Nephron progenitor cell (in vitro differentiated cells): Measurements from ENCODE around the gene GSKIP.

Experiments
- DNase-seq: peaks from one replicate; pipeline ENCODE4 v3.0.0; 2021
- H3K27ac Mint-ChIP-seq: 2 replicates; pipeline ENCODE4 v1.8.0; 2021; ENCODE audit warnings: mild to moderate bottlenecking, moderate library complexity, mixed read lengths
- H3K27me3 Mint-ChIP-seq: 2 replicates; pipeline ENCODE4 v1.8.0; 2021; ENCODE audit warnings: mild to moderate bottlenecking, low read depth, mixed read lengths; ENCODE audit not compliant: poor library complexity
- H3K36me3 Mint-ChIP-seq: 2 replicates; pipeline ENCODE4 v1.8.0; 2021; ENCODE audit warnings: low read depth, mixed read lengths
- H3K4me1 Mint-ChIP-seq: 2 replicates; pipeline ENCODE4 v1.8.0; 2021; ENCODE audit warnings: mixed read lengths
- H3K4me3 Mint-ChIP-seq: 2 replicates; pipeline ENCODE4 v1.8.0; 2021; ENCODE audit warnings: mild to moderate bottlenecking, moderate library complexity, mixed read lengths
- H3K9me3 Mint-ChIP-seq: 2 replicates; pipeline ENCODE4 v1.8.0; 2021; ENCODE audit warnings: mild to moderate bottlenecking, moderate library complexity, mixed read lengths
- TF ChIP-seq, protein P1 (sequence below): fragments of 200-600 bp; sonication (generic); IDR thresholded peaks from 2 replicates; pipeline ENCODE4 v1.5.0; 2021; ENCODE audit warnings: antibody characterized with exemption

Gene GSKIP

DNA sequence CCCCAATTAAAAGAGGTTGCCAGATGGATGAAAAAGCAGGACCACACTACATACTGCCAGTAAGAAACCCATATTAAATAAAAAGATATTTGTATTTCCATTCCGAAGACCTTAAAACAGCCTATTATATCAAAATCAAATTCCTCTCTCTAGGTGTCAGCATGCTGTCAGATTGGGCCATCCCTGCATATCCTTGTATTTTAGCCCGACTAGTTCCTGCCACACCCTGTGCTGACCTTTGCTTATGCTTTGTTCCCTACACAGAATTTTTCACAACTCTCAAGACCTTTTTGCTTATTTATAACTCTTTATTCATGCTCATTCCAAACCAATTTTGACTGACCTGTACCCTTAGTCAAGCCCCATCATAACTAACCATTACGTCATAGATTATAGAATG, 12.8 kb downstream of the GSKIP start:
- Mint-ChIP-seq H3K4me1 (no peaks in the 10 kb centered on the region), H3K4me3 (no peak overlapping the region), H3K27ac (no peak overlapping the region), H3K9me3 (no peaks in the 10 kb centered on the region), H3K36me3 (peaks cover 21% of the 10 kb centered on the region), H3K27me3 (no peaks in the 10 kb centered on the region)
- no peak for DNase-seq
- TF ChIP-seq, protein P1, sequence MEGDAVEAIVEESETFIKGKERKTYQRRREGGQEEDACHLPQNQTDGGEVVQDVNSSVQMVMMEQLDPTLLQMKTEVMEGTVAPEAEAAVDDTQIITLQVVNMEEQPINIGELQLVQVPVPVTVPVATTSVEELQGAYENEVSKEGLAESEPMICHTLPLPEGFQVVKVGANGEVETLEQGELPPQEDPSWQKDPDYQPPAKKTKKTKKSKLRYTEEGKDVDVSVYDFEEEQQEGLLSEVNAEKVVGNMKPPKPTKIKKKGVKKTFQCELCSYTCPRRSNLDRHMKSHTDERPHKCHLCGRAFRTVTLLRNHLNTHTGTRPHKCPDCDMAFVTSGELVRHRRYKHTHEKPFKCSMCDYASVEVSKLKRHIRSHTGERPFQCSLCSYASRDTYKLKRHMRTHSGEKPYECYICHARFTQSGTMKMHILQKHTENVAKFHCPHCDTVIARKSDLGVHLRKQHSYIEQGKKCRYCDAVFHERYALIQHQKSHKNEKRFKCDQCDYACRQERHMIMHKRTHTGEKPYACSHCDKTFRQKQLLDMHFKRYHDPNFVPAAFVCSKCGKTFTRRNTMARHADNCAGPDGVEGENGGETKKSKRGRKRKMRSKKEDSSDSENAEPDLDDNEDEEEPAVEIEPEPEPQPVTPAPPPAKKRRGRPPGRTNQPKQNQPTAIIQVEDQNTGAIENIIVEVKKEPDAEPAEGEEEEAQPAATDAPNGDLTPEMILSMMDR, result no peak

DNA sequence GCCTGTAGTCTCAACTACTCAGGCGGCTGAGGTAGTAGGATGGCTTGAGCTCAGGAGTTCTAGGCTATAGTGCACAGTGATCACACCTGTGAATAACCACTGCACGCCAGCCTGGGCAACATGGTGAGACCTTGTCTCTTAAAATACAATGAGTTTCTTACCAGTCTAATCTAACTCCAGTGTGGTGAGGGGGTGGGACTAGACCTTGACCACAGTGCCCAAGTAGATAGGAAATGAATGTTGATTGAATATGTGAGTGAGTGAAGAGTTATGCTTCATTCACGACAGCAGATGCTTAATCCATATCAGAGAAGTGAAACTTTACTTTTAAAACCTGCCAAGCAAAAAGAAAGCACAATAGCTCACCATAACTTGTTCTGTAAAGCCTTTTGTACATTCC, 17.4 kb downstream of the GSKIP start:
- no peaks in the 10 kb centered on the region for H3K4me1 Mint-ChIP-seq
- H3K36me3 Mint-ChIP-seq, result peaks cover 19% of the 10 kb centered on the region
- TF ChIP-seq, protein P1, result no peak
- H3K27me3 Mint-ChIP-seq, result no peaks in the 10 kb centered on the region
- no peak overlapping the region for H3K27ac Mint-ChIP-seq
- no peak for DNase-seq
- H3K4me3 Mint-ChIP-seq, result no peak overlapping the region
- no peaks in the 10 kb centered on the region for H3K9me3 Mint-ChIP-seq

DNA sequence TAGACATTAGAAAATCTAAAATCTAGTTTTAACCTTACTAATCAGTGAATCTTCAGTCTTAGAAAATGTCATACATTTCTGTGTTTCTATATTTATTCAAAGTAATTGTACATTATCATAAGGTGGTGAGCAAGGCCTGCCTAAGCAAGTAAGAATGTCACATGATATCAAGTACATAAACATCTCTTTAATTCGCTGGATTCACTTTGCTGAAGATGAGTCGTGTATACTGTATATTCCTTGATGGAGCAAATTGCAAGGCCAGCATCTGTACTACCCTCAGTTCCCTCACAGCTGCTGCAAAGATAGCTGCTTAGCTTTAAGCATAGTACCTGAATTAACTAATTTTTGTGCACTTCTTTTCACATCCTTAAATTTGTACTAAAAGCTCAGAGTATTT, 20.1 kb downstream of the GSKIP start:
- DNase-seq, result no peak
- H3K36me3 Mint-ChIP-seq, result peaks cover 13% of the 10 kb centered on the region
- H3K4me3 Mint-ChIP-seq, result no peak overlapping the region
- H3K27me3 Mint-ChIP-seq, result no peaks in the 10 kb centered on the region
- H3K27ac Mint-ChIP-seq, result no peak overlapping the region
- no peaks in the 10 kb centered on the region for H3K9me3 Mint-ChIP-seq
- H3K4me1 Mint-ChIP-seq, result no peaks in the 10 kb centered on the region
- TF ChIP-seq, protein P1, result no peak

DNA sequence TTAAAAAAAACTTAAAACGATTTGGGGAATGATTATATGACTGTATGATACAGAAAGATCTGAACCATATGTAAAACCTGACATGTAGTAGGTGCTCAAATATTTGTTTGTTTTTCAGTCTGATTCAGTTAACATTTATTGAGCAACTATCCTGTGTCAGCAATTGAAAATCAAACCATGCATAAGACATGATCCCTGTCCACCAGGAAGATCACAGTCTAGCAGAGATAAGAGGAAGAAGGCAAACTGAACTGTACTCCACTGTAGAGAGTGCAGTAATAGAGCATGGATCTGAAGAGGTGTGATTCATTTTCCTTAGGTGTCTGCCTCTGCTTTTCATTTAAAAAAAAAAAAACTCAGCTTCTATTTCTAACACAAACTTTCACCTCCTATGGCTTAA, 20.7 kb downstream of the GSKIP start:
- no peaks in the 10 kb centered on the region for H3K27me3 Mint-ChIP-seq
- TF ChIP-seq, protein P1, result no peak
- H3K27ac Mint-ChIP-seq, result peak overlapping the region; percentile 40
- no peak overlapping the region for H3K4me3 Mint-ChIP-seq
- peaks cover 17% of the 10 kb centered on the region for H3K36me3 Mint-ChIP-seq
- H3K4me1 Mint-ChIP-seq, result no peaks in the 10 kb centered on the region
- no peaks in the 10 kb centered on the region for H3K9me3 Mint-ChIP-seq
- no peak for DNase-seq

DNA sequence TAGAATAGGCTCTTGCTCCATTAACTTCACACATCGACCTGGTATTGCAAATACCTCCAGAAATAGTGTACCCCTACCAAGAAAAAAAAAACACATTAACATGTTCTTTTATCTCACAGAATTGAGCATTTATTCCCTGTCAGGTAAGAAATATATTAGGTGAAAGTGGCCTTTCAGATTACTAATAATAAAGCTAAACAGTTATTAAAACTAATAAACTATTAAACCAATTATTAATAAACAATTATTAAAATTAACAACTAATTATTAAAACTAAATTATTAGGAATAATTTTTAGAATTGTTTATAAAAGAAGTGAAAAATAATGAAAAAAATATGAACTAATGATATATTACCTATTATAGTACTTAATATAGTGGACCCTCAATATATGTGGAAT, 21.4 kb downstream of the GSKIP start:
- TF ChIP-seq, protein P1, result no peak
- H3K9me3 Mint-ChIP-seq, result no peaks in the 10 kb centered on the region
- no peaks in the 10 kb centered on the region for H3K4me1 Mint-ChIP-seq
- no peak overlapping the region for H3K4me3 Mint-ChIP-seq
- H3K36me3 Mint-ChIP-seq, result peaks cover 17% of the 10 kb centered on the region
- no peak for DNase-seq
- peaks cover 4% of the 10 kb centered on the region for H3K27me3 Mint-ChIP-seq
- no peak overlapping the region for H3K27ac Mint-ChIP-seq

DNA sequence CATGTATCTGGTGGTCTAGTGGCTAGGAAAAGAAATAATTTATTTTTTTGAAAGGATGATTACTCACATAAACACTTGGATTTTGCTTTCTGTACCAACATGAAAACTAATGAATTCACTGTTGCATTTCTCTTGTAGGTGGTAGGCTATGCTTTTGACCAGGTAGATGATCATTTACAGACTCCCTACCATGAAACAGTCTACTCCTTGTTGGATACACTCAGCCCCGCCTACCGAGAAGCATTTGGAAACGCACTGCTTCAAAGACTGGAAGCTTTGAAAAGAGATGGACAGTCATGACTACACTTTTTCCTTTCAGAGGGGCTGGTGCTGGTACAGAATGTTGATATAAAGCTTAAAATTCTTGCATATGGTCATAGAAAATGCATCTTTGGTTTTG, 22.1 kb downstream of the GSKIP start:
- TF ChIP-seq, protein P1, result no peak
- H3K4me3 Mint-ChIP-seq, result no peak overlapping the region
- H3K9me3 Mint-ChIP-seq, result no peaks in the 10 kb centered on the region
- H3K4me1 Mint-ChIP-seq, result no peaks in the 10 kb centered on the region
- no peak for DNase-seq
- peaks cover 10% of the 10 kb centered on the region for H3K27me3 Mint-ChIP-seq
- peaks cover 17% of the 10 kb centered on the region for H3K36me3 Mint-ChIP-seq
- H3K27ac Mint-ChIP-seq, result no peak overlapping the region
